GM19351 (cell line): Measurements from ENCODE around the gene MED13L.
"Not testable (repeated sequence)": the region's sequence is repeated elsewhere in the genome, so short reads cannot be mapped to it uniquely, and the experiment has no call there.

Experiments
- ATAC-seq: cut with Tn5 transposase; IDR thresholded peaks from one replicate; pipeline ENCODE4 v1.9.1; 2021; ENCODE audit warnings: mild to moderate bottlenecking, moderate library complexity; ENCODE audit not compliant: unreplicated experiment

The MED13L gene

DNA sequence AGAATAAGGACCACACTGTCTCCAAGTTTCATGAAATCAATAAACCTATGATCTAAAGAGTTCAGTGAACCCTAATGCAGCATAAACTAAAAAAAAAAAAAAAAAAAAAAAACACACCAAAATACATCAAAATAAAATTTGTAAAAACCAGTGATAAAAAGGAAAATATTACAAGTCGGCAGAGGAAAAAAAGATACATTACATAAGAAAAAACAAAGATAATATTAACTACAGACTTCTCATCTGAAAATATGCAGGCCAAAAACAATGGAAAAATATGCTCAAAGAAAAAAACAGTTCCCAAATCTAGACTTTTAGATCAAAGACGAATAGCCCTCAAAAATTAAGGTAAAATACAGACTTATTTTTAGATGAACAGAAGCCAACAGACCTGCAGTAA lies 27.6 kb downstream of the MED13L start:
- ATAC-seq = no peak

DNA sequence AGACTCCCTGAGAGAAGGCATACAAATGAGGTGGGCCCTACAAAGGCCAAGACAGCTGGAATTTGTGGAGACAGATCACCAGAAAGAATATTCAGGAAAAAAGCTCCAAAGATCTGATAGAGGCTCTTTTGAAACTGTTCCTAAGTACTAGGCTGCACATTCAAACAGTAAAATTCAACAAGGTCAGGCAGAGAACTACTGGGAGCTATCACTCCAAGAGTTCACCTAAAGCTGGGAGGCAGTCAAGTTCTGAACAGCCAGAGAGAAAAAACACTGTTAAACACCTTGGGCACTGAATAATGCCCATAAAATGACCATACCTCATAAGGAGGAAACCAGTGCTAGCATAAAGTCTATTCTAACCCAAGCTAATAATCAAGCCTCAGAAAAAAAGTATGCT lies 28.6 kb downstream of the MED13L start:
- no peak for ATAC-seq

DNA sequence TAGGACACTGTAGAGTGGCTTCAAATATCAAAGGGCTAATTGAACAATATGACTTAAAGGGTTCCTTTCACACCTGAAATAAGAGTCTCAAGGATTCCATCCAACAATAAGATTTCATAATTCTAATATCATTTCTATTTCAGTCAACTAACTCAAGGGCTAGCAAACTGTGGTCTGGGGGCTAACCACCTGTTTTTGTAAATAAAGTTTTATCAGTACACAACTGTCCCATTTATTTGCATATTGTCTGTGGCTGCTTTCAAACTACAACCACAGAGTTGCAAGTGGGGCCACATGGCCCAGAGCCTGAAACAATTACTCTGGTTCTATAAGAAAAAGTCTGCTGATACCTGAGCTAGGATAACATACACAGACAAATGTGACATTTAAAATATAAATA lies 29.1 kb downstream of the MED13L start:
- ATAC-seq = no peak

DNA sequence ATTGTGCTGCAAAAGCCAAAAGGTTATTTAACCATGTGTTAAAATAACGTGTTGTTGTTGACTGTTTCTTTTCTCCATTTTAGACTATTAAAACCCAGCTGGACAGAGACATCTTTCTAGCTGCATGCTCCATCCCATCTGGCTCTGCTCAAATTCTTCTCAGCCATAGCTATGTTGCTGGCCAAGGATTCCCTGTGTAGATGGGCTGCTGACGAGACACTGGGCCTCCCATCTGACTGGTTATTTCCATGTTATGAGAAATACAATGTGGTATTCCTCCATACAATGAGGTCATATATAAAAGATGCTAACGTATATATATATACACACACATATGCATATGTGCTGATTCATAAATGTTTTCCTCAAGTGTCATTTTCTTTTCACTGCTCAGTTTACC lies 30.1 kb downstream of the MED13L start:
- ATAC-seq = no peak

DNA sequence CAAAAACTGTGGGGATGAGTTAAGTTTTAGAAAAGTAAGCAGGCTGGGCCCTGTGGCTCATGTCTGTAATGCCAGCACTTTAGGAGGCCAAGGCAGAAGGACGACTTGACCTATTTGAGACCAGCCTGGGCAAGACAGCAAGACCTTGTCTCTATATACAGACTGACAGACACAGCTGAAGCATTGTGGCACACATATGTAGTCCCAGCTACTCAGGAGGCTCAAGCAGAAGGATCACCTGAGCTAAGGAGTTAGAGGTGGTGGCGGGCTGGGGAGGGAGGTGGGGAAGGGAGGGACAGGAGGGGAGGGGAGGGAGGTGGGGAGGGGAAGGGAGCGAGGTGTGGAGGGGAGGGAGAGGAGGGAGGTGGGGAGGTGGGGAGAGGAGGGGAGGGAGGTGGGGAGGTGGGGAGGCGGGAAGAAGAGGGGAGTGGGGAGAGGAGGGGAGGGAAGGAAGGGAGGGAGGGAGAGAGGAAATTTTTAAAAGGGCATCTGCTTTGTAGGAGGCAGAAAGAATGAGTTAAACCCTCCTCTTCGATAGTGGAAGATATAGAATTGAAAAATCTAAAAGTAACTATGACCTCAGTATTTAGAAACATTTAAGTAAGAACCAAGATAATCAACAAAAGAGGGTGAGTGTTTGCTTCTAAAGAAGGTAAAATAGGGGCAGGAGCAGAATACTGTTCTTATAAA lies 30.9 kb downstream of the MED13L start:
- no peak for ATAC-seq

DNA sequence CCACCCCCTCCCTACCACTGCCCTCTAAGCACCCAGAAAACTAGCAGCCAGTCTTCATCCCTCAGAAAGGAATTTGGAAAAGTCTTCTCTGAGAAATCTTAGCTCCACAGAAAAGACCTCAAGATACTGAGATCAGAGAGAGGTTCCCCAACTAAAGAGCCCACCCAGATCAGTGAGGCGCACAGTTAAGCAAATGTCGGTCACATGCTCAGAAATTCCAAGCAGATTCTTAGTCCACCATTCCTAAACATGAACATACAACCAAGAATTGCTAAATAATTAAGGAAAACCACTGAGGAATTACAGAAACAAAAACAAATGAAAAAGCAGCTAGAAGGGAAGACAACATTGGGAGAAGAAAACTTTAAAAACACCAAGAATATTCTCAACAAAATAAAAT lies 32.3 kb downstream of the MED13L start:
- no peak for ATAC-seq

DNA sequence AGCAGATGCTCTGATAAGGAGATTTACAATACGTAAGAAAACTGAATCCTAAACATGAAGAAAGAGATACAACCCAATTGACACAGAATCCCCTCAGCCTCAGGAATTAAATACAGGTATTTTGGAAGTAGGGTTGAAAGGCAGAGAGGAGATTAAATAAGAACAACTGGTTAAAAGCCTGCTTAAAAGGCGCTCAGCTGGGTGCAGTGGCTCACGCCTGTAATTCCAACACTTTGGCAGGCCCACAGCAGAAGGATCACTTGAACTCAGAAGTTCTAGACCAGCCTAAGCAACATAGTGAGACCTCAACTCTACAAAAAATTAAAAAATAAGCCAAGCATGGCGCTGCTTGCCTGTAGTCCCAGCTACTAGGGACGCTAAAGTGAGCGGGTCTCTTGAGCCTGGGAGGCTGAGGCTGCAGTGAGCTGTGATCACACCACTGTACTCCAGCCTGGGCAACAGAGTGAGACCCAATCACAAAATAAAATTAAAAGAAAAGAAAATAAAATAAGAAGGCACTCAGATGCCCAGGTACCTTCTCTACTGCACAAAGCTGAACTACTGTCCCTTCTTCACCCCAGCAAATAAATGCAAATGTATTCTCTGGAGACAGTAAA lies 32.9 kb downstream of the MED13L start:
- no peak for ATAC-seq

DNA sequence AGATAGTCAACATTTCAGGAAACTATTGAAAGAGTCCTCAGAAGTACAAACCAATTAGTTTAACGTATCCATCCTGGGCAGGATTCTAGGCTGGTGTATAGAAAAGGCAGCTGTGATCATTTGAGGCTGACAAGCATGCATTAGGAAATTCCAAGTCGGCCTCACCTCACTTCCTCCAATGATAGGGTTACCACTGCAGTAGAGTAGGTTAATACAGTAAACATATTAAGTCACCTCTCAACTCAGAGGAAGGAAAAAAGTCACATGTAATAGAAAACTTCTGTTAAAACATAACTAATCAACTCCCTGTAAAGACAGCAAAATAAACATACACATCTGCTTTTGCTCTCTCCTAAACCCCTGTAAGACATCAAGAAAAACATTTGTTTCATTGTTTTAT lies 33.5 kb downstream of the MED13L start:
- ATAC-seq = no peak

DNA sequence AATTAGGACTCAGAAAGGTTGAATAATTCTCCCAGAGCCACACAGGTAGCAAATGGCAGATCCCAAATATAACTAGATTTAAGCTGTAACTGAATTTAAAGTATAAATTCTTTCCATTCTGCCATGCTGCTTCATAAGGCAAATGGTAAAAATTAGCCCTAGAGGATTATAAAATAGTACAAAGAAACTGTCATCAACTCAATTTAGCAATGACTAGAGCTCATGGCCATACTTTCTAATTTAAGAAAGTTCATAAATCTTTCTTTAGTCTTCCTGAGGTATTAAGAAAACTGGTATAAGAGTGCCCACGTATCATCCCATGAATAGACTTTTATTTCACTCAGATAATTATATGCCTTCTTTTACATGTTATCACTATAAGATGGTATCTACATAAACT lies 34.8 kb downstream of the MED13L start:
- no peak for ATAC-seq

DNA sequence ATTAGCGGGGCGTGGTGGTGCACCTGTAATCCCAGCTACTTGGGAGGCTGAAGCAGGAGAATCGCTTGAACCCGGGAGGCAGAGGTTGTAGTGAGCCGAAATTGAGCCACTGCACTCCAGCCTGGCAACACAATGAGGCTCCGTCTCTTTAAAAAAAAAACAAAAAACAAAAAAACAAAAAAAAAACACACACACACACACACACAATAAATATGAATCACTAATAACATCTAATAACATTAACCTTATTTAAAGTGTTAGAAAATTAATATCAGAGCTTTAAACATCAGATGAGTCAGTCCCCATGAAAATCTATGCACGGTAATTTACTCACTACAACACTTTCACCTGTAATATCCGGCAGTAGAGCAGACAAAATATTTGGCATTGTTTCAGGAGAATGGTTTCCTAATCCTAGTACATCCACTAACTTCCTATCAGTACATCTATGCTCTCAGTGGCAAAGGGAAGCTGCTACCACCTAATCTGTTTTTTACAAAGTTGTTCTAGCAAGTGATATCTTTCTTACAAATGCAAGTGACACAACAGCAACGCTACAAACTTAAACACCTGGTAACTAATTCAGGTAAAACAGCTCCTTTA lies 36.2 kb downstream of the MED13L start:
- ATAC-seq = no peak

DNA sequence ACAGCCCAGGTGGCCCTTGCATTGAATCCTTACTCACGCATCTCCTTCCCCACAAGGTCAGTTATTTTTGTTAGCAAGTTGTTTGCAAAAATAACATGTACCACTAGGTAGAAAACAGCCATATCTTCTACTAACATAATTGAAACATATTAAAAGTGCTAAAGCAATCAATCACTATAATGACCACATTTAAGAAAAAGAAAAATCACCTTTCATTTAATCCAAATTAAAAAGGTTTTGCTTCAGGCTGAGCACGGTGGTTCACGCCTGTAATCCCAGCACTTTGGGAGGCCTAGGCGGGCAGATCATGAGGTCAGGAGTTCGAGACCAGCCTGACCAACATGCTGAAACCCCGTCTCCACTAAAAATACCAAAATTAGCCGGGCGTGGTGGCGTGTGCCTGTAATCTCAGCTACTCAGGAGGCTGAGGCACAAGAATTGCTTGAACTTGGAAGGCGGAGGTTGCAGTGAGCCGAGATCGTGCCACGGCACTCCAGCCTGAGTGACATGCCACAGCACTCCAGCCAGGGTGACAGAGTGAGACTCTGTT lies 38.8 kb downstream of the MED13L start:
- not testable (repeated sequence) for ATAC-seq

DNA sequence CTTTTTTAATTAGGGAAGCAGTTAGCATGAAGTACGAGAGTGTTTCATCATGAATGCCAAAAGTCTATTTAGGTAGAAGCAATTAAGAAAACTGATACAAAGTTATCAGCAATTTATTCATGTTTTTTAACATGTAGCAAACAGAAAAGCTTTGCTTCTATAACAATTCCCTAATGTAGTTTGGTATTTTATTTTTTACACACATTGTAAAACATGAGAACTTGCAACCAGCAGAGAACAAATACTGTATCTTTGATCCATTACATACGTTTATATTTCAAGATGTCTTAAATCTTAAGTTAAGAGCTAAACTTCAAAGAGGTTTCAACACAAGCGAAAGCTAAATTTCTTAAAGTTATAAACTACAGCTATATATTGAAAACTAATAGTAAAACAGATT lies 39.3 kb downstream of the MED13L start:
- no peak for ATAC-seq

DNA sequence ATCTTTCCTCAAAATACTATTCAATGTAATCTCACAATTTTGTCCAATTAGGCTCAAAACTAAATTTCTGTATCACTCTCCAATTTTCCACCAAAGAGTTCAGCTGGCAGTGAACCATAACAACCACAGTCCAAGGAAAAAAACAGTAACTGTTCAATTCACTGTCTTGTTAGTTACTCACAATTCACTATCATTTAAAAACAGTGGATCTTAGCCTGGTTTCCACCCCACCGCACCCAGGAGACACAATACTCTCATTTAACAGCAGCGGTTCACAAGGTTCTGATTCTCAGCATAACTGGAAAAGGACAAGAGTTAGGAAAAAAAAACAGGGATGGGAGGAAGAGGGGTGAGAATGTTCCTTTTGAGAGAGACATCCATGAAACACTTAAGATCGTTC lies 40.5 kb downstream of the MED13L start:
- no peak for ATAC-seq

DNA sequence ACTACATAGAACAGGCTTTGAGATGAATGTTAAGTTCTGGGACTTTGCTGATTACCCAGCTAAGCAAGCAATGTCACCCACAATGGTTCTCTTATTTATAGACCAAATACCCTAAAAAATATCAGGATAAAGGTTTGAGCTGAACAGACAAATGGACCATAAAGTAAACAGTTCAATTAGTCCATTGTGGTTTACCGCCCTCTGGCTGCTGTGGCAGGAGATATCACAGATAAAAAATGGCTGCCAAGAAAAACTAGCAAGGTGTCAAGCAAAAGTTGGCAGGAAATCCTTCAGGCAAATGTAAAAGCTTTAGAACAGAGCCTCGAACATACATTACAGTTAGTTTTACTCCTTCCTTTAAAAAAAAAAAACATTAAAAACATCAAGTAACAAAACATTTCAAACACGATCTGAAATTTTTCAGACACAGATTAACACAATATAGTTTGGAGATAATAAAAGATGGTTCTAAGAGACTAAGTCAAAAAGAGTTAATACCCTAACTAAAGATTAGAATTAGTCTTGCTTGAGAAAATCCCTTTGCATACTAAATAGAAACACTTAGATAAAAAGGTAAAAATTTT lies 41.3 kb downstream of the MED13L start:
- peak; percentile 65 for ATAC-seq

DNA sequence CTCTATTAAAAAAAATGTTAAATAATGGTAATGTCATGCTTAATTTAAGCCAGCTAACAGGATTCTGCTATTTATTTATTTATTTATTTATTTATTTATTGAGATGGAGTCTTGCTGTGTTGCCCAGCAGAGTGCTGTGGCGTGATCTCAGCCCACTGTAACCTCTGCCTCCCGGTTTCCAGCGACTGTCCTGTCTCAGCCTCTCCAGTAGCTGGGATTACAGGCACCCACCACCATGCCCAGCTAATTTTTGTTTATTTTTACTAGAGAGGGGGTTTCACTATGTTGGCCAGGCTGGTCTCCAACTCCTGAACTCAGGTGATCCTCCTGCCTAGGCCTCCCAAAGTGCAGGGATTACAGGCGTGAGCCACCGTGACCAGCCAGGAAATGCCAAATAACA lies 43.3 kb downstream of the MED13L start:
- ATAC-seq = not testable (repeated sequence)

DNA sequence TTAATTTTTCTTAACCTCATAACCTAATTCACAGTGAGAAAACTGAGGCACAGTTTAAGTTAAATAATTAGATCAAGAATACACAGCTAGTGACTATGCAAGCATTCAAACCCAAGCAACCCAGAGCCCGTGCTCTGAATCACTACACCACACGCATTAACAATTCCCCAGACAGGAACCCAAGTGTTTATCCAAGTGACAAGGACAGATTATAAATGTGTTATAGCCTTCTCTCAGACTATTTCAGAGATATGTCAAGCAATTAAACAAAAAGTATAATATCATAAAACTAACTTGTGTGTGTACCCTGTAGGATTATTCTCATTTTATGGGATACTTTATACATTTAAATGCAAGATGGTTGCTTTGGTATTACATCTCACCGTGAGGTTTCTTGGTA lies 43.8 kb downstream of the MED13L start:
- no peak for ATAC-seq

DNA sequence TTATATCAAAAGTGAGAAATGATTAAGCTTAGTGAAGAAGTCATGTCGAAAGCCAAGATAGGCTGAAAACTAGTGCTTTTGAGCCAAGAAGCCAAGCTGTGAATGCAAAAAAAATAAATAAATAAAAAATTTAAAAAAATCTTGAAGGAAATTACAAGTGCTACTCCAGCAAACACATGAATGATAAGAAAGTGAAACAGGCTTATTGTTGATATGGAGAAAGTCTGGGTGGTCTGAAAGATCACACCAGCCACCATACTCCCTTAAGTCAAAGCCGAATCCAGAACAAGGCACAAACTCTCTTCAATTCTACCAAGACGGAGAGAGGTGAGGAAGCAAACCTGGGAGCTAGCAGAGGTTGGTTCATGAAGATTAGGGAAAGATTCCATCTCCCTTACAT lies 49.7 kb downstream of the MED13L start:
- no peak for ATAC-seq

DNA sequence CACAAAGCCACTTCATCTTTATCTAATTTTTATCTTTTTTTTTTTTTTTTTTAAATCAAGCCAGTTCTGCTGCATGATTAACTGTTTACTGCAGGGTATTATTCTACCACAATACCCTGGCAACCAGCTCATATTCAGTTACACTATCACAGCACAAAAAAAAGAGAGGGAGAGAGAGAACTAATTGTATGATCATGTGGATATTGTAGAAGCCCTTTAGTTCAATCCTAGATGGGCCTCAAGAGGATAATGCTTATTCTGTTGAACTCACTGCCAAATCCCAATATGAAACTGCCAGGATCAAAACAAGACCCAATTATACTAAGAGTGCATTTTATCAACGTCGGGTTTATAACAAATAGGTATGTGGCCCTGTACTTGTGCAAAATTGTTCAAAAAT lies 51.5 kb downstream of the MED13L start:
- ATAC-seq = no peak

DNA sequence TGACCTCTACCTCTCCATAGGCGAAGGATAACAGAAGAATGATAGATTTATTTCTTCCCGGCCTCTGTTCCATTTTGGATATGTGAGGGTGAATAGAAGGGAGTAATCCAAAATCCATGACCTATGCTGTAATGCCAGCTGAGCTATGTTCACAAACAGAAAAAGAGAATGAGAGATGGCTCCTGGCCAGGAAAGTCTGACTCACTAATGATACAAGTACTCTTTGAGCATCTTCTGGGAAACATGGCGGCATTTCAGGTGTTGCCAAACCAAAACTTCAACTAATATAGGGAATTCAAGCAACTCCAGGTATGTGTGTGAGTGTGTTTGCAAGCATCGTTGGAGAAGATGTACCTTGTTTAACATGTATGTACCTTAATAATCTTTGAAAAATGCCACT lies 55.1 kb downstream of the MED13L start:
- no peak for ATAC-seq

DNA sequence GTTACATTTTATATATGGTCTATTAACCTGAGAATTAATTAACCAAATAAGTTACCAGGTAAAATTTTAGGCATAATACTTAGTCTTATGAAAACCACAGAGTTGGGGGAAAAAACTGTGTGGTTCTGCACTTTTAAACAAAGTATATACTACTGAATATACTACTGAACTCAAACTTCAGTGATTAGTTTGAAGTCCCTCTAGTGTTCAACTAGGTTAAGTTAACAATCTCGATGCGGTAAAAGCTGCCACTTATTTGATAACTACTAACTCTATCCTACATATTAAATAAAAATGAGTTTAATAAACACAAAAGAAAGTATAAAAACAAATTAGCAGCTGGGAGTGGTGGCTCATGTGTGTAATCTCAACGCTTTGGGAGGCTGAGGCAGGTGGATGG lies 56.7 kb downstream of the MED13L start:
- no peak for ATAC-seq

DNA sequence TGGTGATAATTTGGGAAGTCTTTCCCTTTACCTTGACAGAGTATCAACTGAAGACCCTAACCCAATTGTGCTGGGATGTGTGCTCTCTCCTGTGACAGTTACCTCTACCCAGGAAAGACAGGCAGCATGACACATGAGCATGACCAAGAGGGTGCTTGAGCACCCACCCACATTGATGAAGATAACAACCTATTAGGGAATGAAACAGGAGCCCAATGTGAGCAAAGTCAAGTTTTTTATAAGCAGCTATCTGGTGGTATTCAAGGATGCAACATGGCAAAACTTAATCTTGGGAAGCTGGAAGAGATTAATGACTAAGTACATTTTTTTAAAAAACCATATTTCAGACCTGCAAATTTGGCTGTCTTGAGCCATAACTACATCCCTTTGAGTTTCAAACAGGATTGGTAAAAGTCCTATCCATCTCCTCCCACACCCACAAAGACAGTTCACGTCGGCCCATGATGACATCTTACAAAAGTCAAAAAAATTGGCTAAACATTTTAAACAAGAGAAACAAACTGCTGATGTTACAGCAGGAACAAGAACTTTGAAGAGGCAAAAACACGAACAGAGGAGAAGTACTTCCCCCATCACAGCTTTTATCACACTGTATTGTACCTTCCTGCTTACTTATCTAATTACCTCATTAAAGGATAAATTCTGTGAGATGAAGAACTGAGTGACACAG lies 60.3 kb downstream of the MED13L start:
- ATAC-seq = no peak
